GM21528 (cell line): Measurements from ENCODE around the gene GCLM.
A peak's percentile ranks its signal among the peaks of the same experiment; 100 is the strongest.
"Not testable (repeated sequence)": the region's sequence is repeated elsewhere in the genome, so short reads cannot be mapped to it uniquely, and the experiment has no call there.

ENCODE experiments used
- ATAC-seq: cut with Tn5 transposase; IDR thresholded peaks from one replicate; pipeline ENCODE4 v1.9.1; 2021; ENCODE audit warnings: mild to moderate bottlenecking, moderate library complexity; ENCODE audit not compliant: unreplicated experiment, low FRiP score

The GCLM gene, protein sequence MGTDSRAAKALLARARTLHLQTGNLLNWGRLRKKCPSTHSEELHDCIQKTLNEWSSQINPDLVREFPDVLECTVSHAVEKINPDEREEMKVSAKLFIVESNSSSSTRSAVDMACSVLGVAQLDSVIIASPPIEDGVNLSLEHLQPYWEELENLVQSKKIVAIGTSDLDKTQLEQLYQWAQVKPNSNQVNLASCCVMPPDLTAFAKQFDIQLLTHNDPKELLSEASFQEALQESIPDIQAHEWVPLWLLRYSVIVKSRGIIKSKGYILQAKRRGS

DNA sequence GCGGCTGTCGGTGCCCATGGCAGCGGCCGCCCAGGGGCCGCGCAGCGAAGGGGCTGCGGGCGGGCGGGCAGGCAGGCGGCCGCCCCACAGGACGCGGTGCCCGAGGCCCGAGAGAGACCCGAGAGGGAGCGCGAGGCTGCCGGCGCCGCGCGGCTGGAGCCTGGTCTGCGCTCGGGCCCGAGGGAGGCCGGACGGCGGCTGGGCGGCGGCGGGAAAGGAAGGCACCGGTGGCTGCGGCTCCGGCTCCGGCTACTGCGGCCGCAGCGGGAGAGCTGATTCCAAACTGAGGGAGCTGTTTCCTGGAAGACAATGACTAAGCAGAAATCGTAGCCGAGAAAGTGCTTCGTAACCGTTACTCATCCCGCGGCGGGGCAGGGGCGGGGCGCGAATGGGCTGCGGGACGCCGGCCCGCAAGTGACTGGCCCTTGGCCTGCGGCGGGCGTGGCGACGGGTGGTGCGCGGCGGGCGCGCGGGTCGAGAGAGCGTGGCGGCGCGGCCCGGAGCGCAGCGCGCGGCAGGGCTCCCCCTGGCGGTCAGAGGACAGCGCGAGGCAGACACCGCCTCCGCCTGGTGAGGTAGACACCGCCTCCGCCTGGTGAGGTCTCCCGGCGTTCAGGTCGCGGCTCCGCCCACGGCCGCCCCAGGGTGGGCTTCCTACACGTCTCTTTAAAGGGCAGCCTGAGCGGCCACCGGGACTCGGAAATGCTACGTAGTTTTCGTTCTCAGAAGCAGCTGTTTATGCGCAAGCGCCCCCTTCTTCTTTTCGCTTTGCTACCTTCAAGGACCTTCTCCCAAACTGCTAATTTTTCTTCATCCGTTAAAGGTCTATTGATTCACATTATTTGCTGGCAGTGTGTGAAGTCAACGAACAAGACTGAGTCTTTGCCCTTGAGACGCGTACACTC lies at the start of gene GCLM:
TSS of gene GCLM (minus strand) at position 285 of the 905 bp plus-strand sequence. CDS start at position 18, 267 bp downstream.
- peak; percentile 95 for ATAC-seq

DNA sequence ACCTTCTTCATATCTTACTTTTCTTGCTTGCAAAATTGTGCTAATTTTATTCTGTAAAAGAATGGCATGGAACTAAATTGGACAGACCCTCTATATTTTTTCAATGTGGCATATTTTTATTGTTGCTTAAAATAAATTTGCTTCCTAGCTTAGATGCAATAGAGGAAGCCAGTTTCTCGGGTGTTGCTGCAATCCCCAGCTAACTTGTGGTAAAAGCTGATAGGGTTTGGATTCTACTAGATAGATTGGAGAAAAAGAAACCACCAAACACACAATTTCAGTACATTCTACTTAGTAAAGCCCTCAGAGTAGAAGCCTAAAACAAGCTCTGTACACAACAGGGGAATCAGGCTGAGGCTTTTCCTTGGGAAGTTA lies 49.5 kb upstream of the GCLM start:
- no peak for ATAC-seq

DNA sequence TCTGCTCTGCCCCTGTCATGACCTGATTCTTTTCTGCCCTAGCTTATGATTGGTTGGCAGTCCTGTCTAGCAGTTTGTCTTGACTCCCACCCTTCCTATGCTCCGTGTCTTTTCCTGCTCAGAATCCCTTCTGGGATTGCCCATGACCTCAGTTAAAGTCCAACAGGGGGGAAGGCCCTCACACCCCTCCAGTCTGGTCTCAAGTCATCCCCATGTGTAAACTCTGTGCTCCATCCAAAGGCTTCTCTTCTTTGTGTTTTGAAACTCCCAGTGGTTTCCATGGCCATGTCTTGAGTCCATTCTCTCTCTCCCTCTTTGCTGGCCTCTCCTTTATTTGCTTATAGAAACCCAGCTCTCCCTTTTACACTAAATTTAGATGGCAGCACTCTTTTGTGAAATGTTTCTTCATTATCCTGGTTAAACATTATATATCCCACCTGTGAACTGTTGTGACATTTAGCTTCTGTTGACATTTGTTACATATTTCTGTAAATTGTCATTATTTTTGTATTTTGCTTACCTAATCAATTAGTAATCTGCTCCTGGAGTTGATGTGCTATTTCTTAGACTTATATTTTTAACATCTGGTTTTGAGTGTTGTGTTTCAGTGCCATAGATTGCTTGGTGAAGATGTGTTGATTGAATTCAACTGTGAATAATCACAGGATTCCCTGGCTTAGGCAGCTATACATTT lies 48.9 kb upstream of the GCLM start:
- no peak for ATAC-seq

DNA sequence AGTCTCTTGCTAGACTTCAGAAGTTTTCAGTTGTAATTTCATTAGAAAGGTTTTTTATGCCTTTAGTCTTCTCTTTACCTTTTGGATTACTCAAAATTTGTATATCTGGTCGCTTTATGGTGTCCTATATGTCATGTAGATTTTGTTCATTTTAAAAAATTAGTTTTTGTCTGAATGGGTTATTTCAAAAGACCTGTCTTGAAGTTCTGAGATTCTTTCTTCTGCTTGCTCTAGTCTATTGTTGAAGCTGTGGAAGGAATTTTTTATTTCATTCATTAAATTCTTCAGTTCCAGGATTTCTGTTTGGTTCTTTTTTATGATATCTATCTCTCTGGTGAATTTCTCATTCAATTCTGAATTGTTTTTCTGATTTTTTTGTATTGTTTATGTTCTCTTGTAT lies 46.5 kb upstream of the GCLM start:
- ATAC-seq, result no peak

DNA sequence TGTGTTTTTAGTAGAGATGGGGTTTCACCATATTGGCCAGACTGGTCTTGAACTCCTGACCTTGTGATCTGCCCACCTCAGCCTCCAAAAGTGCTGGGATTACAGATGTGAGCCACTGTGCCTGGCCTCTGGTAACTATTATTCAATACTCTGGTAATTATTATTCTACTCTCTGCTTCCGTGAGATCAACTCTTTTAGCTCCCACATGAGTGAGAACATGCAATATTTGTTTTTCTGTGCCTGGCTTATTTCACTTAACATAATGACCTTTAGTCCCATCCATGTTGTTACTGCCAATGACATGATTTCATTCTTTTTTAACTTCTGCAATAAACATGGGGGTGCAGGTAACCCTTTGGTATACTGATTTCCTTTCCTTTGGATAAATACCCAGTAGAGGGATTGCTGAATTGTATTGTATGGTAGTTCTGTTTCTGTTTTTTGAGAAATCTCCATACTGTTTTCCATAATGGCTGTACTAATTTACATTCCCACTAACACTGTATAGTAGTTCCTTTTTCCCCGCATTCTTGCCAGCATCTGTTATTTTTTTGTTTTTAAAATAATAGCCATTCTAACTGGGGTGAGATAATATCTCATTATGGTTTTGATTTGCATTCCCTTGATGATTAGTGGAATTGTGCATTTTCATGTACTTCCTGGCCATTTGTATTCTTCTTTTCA lies 37.9 kb upstream of the GCLM start:
- not testable (repeated sequence) for ATAC-seq

DNA sequence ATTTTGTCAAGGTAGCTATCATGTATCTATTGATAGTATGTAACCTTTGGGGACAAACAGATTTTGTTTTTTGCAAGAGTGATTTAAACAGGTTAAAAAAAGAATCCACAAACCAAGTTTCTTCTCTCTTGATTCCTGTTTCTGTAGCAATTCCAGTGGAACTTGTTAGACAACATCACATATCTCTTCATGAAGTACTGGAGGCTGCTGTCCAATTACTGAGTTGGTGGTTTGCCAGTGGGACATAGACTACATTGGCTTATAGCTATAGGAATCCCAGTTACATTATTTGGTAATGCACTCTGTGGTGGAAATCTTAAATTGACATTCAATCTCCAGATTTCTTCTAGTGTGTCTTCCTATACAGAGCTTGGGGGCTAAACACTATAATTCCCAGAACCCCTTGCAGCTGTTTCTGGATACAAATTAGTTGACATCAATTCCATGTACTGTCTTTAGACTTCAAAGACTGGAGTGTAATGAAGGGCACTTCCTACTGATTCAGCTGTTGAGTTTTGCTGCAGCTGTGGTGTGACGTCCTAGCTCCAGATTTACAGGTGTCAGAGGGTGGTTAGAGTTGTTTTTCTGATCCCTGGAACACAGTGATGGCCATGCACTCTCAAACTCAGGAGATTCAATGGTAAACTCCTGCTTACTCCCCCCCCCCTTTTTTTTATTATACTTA lies 29.4 kb upstream of the GCLM start:
- ATAC-seq, result no peak

DNA sequence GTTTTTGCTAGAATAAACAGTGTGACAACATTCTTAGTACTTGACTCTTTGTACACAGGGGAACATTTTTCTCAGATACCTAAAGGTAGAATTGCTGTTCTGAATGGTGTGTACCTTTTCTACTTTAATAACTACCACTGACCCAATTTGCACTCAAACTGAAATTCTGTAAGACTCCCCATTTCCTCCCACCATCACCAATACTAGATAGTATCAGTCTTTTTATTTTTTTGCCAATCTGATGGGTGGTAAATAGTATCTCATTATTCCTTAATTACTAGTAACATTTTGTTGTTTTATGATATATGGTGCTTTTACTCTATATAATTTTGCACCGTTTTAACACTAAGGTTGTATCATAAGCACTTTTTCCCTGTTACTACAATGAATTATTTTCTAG lies 28.8 kb upstream of the GCLM start:
- no peak for ATAC-seq

DNA sequence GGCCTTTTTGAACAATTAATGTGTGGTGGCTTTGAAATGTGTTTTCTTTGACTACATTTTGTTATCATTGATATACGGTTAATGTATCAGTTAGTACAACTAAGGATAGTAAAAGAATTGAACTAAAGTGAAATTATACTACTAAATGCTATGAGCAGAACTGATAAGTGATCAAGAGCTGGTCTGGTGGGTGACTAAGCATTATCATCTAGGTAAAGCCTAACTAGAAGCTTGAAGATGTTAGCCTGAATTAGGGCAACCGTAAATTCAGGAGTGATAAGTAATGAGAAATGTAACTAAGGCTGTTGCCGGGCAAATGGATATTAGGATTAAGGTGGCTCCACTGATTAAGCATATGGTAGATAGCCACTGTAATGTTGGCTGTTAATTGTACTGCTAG lies 16.0 kb upstream of the GCLM start:
- ATAC-seq, result no peak

DNA sequence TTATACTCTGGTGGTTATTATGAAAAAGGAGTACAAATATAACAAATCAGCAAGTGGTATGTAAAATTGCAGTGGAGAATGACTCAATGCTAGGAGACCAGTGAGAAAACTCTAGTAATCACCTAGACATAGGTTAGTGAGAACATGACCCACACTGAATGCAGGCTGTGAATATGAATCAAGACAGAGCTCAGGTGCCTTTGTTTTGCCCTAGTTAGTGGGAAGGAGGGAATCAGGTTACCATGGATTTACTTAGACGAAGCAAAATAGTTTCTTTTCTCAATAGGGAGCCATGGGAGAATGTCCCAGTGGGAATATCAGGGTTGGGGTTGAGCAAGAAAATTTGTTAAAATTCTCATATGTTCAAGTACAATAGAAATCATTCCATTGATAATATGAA lies 10.6 kb upstream of the GCLM start:
- no peak for ATAC-seq

DNA sequence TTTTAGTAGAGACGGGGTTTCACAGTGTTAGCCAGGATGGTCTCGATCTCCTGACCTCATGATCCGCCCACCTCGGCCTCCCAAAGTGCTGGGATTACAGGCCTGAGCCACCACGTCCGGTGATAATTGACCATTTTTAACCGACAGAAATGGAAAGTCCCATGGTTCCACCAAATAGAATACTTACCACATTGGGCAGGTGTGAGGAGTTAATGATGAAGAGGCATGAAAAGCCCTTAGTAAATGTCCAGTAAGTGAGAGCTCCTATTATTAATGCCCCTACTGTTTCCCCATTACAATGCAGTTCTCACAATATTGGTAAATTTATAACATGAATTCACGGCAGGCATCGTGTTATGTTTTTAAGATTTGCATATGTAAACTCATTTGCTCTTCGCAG lies 8.1 kb upstream of the GCLM start:
- ATAC-seq, result no peak

DNA sequence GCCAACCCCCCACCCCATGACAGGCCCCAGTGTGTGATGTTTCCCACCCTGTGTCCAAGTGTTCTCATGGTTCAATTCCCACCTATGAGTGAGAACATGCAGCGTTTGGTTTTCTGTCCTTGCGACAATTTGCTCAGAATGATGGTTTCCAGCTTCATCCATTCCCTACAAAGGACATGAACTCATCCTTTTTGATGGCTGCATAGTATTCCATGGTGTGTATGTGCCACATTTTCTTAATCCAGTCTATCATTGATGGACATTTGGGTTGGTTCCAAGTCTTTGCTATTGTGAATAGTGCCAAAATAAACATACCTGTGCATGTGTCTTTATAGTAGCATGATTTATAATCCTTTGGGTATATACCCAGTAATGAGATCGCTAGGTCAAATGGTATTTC lies 1.6 kb upstream of the GCLM start:
- ATAC-seq, result not testable (repeated sequence)

DNA sequence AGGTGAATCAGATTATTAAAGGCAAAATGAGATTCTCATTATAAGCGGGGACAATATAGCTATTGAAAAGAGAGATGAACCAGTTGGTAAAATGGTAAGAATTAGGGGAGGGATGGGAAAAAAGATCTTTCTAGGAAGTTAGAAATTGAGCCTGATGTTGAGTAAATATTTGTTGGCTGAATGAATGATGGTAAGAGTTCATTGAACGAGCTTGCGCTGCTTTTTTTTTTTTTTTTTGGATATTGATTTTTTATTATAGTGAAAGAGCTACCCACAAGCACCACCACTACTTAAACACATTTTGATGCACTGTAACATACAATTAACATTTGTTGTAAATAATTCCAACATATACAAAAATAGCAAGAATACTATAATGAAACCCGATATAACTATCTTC lies 1.1 kb upstream of the GCLM start:
- ATAC-seq, result no peak

DNA sequence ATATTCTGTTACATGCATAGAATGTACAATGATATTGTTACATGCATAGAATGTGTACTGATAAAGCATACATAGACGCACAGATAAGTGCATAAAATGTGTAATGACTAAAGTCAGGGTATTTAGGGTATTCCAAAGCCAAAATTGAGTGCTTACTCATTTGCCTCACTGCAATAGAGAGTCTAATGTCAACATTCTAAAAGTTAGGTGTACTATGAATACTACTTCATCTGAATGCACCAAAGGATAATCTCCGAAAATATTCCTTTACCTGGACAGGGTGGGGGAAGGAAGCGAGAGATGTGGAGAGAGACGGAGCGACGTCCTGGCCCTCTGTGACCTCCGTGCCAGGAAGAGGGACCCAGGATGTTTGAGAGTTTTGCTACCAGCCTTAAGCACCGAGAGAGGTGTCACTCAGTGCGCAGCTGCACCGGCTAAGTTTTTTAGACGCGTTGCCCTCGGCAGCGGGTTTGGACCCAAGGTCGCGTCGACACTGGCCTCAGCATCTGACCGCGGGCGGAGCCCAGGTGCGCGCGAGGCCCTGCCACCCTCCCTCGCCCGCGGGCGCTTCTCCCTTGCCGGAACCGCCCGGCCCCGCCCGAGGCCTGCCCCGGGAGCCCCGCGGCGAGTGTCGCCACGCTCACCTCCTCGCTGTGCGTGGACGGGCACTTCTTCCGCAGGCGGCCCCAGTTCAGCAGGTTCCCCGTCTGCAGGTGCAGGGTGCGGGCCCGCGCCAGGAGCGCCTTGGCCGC lies 660 bp downstream of the GCLM start:
- peak; percentile 44 for ATAC-seq

DNA sequence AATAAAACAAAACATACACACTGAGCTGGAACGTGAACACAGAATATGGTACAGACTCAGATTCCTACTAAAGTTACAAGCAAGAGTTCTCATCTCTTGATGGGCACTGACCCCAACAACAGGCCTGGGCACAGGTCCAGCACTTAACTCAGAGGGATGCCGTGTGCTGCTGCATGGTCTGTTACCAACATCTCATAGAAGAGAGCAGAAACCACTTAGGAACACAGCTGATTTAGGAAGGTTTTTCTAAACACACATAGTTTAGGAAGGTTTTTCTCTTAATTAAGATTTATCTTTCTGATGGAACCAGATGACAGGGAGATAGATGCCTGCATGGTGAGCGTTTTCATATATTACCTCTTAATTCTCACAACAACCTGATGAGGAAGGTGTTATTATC lies 1.5 kb downstream of the GCLM start:
- no peak for ATAC-seq

DNA sequence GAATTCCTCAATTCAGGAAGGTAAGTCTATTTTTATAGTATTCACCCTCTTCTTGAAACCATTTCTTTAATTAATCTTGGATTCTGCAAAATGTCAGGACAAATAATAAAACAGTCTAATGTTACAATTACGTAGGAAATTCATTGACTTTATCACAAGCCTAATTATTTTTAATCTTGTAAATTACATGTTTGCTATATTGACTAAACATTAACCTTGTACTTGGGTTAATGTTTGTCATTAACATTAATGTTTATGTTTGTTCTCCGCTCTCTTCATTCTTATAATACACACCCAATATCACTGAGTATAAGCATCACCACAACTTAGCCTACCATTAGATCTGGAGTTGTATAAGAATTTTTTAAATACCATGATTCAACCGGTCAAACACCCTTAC lies 2.8 kb downstream of the GCLM start:
- no peak for ATAC-seq

DNA sequence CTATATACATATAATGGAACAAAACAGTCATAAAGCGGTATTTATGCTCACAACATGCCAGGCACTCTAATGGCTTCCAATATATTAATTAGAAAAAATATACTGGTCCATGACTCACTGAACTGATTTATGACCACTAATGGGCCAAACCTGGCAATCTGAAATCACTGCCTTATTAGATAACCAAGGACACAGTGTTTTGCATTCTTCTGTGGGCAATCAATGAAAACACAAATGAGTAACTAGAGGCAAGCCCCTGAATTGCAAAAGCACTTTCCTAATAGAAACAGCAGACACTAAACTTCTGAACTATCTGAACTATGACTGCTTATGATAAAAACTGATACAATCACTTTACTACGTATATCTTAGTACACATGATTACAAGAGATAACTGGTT lies 3.5 kb downstream of the GCLM start:
- ATAC-seq, result no peak

DNA sequence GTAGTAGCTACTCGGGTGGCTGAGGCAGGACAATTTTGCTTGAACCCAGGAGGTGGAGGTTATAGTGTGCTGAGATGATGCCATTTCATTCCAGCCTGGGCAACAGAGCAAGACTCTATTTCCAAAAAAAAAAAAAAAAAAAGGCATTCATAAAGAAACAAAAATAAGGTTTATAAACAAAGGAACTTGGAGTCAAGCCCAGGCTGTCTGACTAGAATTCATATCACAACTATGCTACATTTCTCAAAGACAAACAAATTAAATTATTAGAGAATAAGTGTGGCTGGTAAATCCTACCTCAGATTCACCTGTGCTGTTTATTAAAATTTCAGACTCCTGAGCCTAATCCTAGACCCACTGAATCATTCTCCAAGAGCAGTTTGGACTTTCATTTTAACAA lies 4.2 kb downstream of the GCLM start:
- ATAC-seq, result no peak

DNA sequence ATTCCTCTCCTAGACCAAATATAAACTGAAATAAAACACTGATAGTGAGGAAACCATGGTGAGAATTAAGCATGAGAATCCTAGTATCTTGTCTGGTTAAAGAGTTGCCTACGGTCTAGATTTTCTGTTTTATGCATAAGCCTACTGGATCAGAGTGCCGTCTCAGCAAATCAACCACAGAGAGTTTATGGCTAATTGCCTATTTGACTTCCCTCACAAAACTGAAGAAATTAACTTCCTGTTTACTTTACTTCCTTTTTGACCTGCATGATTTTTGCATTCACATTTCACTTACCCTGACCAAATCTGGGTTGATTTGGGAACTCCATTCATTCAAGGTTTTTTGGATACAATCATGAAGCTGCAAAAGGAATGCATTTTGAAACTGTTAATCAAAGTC lies 5.0 kb downstream of the GCLM start:
- ATAC-seq, result no peak

DNA sequence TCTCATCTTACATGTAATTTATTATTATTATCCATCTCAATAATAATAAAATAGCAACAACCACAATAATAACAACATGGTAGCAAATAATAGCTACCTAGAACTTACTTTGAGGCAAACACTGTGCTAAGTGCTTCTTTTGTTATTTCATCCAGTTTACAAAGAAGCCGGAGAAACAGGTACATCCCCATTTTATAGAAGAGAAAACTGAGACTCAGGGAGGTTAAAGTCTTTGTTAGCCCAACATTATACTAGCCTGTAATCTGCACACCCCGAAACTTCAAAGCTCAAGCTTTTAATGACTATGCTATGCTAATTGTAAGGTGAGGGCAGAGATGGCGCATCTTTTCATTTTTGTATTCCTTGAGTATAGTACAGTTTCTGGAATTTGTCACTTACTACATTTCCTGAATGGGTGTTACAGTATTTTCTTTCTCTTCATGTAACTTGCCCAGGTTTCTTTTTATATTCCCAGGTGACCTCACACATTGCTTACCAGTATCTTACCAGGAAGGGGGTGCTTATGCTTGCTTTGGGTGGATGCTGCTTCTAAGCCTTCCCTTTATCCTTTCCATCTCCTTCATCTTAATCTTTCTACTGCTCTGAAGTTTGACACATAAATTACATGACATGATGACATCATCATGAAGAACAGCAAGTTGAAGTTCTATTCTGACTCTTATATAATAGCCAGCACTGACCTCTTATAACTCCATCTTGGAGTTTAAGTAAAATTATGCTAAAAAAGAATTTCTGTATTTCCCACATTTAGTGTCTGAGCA lies 8.3 kb downstream of the GCLM start:
- ATAC-seq, result no peak
